HG02885 (cell line): Measurements from ENCODE around the gene TRPC4.

Source experiments
- ATAC-seq: cut with Tn5 transposase; IDR thresholded peaks from one replicate; pipeline ENCODE4 v1.9.1; 2021; ENCODE audit warnings: mild to moderate bottlenecking; ENCODE audit not compliant: unreplicated experiment, poor library complexity

Gene TRPC4

DNA sequence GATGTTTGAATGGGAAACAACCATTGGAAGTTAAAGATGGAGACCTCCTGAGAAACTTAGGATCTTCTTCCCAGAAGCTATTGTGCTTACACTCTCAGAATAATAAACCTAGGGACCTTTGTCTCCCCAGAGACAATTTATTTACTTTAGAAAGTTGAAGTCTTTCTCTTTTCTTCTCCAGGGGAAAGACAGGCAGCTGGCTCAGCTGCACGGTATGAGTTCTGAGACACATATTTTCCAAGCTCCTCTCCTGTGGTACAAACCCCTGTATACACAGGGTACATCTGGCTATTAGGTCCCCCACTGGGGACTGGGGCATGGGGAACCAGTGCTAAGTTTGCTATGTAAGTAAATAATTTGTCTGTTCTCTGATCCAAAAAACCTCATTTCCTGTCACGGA lies 203.5 kb downstream of the TRPC4 start:
- no peak for ATAC-seq

- no peak for ATAC-seq
Observed at GRCh38 chr13:37665420-37665819, 204.2 kb downstream of the TRPC4 start.

- ATAC-seq, result no peak
Observed at GRCh38 chr13:37663724-37664123, 205.8 kb downstream of the TRPC4 start.

DNA sequence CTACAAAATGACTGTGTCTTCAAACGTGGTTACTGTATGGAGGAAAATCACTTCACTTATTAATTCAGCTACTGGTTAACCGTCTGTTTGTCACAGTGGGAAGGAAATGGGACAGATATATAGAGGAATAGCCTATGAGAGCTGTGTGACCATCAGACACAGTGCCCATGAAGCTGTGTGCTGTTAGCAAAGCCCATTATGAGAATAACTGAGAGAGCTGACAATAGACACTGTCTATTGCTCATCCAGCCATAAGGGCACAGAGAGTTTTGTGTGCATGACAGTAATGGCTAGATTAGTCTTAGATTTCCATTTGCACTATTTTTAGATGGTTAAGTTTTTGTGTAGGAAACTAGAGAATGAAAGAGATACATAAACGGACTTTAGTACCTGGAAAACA lies 206.9 kb downstream of the TRPC4 start:
- no peak for ATAC-seq

GRCh38 chr13:37657956-37658355 lies 211.6 kb downstream of the TRPC4 start:
- ATAC-seq, result no peak

DNA sequence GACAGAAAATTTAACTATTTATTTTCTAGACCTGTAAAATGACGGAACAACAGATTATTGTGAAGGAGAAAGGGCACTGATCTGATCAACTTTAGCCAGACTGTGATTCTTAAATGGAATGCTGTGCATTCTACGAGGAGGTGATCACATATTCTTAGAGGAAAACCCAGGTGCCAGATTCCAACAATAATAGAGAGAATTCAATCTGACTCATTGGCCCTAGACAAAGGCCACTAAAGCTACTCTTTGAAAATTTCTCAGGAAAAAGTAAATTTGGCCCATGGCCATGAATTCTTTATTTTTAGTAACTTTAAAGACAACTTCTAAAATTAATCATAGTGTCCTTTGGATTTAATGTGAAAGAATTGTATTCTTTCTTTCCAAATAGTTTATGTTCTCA lies 212.4 kb downstream of the TRPC4 start:
- no peak for ATAC-seq

GRCh38 chr13:37656247-37656940 lies 213.2 kb downstream of the TRPC4 start:
- no peak for ATAC-seq

GRCh38 chr13:37652596-37652995 lies 217.0 kb downstream of the TRPC4 start:
- ATAC-seq, result no peak

- ATAC-seq, result no peak
Observed at GRCh38 chr13:37651891-37652290, 217.7 kb downstream of the TRPC4 start.

- ATAC-seq, result no peak
Observed at GRCh38 chr13:37648609-37649008, 221.0 kb downstream of the TRPC4 start.

DNA sequence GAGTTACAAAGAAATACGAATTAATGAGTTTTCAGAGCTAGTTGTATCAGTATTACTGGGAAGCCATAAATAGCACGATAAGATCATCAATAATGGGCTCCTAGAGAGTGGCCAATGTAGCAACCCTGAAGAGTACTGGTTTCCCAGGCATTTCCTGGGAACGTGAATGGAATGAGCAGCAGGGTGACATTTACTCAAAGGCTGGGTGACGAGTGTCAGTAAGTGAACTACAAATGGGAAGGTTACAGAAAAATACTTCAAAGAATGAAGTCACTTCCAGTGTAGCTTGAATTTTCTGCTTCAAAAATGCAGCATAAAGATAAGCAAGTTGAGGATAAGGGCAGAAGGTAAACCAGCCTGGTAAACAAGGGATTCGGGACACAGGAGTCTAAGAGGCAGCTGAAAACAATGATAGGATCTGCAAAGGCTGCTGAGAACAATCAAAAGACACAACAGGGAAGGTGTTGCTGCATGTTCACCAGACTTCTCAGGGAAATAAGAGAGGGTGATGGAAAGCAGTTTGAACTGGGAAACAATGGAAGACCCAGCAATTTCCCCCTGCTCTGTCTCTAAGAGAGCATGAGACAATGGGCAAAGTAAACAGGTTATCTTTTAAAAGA lies 222.4 kb downstream of the TRPC4 start:
- ATAC-seq, result no peak

GRCh38 chr13:37646531-37646930 lies 223.0 kb downstream of the TRPC4 start:
- ATAC-seq, result no peak

DNA sequence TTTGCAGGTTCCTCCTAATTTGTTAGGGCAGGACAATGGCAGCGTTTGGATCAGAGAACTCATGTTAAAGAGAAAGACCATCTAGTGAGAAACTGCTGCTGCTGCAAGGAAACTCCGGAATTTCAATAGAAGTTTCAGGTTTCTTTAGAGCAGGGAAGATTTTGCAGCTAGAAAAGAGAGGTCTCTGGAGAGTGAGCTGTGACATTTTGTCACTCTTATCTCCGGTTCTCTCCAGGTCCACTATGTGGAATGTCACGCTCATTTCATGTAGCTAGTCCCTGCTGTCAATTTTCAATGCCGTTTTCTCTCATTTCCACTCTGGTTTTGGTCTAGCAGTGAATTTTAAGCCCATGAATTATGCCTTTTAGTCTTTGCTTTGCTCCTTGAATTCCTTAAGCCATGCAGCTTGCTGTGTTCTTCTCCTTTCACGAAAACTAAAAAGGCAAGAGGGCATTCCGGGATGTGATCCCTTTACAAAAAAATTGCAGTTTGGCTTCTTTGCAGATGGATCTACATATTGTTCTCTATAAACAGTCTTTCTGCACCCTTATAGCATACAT lies 224.3 kb downstream of the TRPC4 start:
- no peak for ATAC-seq

GRCh38 chr13:37641391-37641790 lies 228.2 kb downstream of the TRPC4 start:
- no peak for ATAC-seq

GRCh38 chr13:37640499-37640898 lies 229.1 kb downstream of the TRPC4 start:
- no peak for ATAC-seq

- no peak for ATAC-seq
Observed at GRCh38 chr13:37636701-37637100, 232.9 kb downstream of the TRPC4 start.

GRCh38 chr13:37632294-37632693 lies 237.3 kb downstream of the TRPC4 start:
- ATAC-seq, result no peak

DNA sequence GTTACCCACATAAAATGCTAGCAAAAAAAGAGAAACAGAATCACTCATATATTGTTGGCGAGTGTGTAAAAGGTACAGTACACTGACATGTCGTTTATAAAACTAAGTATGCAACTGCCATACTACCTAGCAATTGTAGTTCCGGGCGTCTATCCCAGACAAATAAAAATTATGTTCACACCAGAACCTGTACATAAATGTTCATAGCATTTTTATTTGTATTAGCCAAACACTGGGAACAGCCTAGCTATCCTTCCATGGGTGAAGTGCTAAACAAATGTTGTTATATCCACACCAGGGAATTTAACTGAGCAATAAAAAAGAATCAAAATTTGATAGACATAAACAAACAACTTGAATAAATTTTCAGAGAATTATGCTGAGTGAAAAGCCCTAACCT lies 242.1 kb downstream of the TRPC4 start:
- ATAC-seq, result no peak

DNA sequence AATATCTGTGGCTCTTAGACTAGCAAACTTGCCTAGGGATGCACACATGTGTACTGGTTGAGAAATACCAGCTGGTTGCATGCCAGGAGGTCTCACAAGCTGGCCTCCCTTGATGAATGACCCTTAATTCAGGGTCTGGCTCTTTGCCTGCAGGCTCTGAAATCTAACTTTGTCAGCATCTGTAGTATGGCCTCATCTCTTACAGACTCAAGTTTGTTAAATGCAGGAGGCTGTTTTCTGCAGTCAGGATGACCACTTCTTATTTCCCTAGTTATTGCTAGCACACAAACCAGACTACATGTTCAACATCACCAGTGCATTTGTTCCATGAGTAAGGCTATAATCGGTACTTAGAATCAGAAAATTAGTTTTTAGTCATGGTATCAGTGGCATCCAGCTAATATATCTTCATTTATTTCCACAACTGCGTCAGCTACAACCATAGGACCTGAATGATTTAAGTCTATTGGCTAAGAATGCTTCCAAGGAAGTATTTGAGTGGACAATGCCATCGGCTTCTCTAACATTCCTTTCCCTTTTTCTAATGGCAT lies 247.7 kb downstream of the TRPC4 start:
- no peak for ATAC-seq

DNA sequence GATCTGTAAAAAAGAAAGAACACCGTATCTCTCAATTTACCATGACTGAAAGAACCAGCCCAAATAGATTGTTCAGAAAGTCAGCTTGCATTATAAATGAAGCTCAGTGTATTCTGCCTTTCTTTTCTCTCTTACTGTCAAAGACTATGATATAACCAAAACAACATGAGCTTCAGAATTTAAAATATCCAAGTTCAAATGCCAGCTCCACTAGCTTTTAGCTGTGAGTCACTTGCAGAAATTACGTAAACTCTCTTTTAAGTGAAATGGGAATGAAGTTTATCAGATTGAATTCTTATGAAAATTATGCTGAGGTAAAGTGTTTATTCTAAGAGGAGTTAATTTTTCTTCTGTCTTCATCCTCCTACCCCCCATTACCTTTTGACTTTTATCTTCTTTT lies 251.0 kb downstream of the TRPC4 start:
- ATAC-seq, result no peak

GRCh38 chr13:37617173-37617572 lies 252.4 kb downstream of the TRPC4 start:
- no peak for ATAC-seq

DNA sequence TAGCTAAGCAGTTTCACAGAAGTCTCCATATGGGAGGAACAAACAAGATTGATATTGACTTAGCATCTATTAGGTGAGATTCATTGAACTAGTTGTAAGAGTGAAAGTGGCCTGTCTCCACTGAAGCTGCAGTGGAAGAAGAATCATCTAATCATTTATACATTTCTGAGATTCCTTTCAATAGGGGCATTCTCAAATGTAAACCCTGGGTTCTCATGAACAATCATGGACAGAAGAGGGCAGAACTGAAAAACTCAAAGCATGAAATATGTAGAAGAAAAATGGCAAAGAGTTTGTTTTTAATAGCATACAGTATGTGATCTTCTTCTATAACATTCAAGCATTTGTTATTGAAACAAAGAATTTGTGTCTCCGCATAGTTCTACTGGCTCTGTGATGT lies 253.4 kb downstream of the TRPC4 start:
- no peak for ATAC-seq
